GM10847 (cell line): ENCODE measurements around the gene CAMK1G.

Experiments used
- POLR2A ChIP-seq: IDR thresholded peaks from 2 replicates; pipeline ENCODE4 v1.6.1; 2011; ENCODE audit not compliant: insufficient read length; ENCODE audit errors: extremely low read depth

CAMK1G gene

DNA sequence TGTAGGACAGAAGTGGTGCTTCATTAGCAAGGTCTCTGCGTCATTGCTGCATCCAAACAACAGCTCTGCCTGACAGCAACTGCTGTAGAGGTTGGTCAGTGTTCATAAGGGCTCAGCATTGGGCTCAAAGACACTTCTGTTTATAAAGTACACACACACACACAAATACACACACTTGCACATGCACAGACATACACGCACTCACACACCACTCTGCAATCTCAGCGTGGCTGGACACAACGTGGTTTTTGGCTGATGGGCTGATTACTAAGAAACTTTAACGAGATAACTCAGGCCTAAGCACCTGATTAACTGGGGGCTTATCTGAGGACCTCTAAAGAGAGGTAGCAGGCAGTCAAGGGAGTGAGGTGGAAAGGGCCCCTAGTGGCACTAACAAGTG, 20.4 kb downstream of the CAMK1G start:
- no peak for TF ChIP-seq POLR2A

DNA sequence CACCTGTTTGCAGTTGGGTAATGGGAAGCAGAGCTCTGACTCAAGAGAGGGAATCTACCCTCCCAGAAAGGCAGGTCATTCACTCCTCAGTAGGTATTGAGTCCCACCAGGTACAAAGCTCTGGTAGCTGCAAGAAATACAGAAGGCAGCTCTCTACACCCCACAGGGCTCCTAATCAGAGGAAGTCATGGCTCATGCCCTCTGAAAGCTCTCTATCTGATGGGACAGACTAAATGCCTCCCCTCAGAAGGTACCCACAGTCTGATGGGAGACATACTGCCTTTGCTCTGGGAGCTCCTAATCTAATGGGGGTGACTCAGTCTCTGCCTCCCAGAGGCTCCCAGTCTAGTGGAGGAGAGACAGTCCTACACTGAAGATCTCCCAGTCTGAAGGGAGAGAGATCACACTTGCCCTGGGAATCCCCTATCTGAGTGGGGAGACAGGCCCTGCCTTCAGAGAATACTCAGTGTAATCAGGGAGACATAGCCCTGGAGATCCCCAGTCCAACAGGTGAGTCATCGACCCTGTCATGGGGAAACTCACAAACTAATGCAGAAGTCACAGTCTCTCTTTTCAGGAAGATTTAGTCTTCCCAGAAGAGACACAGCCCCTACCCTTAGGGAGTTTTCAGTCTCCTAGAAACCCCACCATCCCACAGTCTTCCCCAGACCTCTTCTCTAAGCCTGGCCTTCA, 23.7 kb downstream of the CAMK1G start:
- no peak for TF ChIP-seq POLR2A

DNA sequence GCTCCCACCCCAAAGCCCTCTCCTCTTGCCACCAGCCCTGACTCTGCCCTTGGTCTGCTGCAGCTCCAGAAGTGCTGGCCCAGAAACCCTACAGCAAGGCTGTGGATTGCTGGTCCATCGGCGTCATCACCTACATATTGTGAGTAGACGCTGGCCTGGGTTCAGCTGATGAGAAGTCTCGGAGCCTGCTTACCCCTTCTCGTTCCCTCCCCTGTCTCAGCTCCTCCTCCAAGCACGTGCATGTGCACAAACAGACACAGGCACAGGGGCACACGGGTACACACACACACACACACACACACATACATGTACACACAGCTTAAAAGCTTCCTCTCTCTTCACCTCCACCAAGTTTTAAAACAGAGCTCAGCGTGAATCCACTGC, 24.3 kb downstream of the CAMK1G start:
- TF ChIP-seq POLR2A = no peak

DNA sequence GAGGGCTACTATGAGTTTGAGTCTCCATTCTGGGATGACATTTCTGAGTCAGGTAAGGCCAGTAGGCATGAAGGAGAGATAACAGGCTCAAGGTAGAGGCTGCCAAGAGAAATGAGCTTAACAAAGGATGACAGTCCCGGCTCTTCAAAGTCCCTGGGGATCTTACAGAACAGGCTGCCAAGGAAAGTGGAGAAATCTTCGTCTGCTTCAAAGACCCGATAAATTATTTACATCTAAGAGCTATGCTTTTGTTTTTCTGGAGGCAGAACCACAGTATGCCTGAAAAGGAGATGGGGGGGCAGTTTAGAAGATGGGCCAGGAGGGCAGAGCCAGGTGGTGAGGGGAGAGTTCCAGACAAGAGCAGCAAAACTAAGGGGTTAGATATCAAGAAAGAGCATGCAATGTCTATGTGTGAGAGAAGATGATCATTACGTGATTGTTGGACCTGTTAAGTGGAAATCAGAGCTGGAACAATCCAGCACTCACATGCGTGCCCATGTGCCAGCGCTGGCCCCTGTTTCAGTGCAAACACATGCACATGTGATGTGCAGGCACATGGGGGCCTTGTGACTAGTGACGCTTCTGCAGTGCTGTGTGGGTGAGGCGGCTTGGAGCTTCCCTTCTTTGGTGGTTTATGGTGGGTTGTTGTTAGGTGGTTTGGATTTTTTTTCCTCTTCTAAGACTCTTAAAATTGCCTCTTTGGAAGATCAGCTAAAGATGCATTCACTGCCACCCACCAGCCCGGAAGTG, 25.7 kb downstream of the CAMK1G start:
- TF ChIP-seq POLR2A = no peak

DNA sequence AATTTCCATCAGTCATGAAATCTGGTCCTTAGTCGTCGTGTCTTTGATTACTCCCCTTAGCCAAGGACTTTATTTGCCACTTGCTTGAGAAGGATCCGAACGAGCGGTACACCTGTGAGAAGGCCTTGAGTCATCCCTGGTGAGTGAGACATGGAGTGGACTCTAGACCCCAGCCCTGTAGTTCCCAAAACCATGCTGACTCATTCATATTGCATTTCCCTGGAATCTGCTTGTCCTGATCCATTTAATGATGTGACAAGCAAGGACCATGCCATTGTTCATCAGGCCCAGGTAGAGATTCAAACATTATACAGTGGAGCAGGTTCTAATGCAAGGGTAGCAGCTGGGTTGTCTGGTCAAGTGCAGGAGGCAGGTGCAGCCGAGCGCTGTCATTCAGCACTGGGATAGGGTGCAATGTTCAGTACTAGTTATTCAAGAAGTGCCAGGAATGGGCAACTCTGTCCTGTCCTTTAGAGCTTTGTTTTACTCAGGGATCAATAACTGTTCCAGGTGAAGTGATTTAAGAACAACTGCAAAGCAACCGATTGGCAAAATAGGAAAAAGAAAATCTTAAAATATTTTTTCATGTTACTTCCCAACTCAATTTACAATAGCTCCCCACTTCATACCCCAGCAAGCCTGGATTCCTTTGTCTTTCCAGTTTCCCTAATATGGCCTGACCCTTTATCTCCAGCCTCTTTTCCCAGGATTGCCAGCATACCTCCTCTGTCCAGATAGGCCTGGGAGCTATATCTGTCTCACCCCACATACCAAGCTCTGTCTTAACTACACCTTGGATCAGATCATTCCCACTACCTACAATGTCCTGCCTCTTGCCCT, 26.5 kb downstream of the CAMK1G start:
- TF ChIP-seq POLR2A = no peak

DNA sequence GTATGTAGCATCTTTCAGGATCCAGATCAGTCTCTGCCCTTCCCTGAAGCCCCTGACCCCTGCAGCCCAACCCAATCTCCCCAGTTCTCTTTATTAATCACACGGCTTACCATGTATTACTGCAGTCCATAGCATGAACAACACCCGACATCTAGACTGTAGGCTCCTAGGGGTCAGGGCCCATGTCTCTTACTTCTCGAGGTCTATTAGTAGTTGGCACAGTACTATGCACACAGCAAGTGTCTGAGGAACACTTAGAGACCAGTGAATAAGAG, 27.1 kb downstream of the CAMK1G start:
- no peak for TF ChIP-seq POLR2A

DNA sequence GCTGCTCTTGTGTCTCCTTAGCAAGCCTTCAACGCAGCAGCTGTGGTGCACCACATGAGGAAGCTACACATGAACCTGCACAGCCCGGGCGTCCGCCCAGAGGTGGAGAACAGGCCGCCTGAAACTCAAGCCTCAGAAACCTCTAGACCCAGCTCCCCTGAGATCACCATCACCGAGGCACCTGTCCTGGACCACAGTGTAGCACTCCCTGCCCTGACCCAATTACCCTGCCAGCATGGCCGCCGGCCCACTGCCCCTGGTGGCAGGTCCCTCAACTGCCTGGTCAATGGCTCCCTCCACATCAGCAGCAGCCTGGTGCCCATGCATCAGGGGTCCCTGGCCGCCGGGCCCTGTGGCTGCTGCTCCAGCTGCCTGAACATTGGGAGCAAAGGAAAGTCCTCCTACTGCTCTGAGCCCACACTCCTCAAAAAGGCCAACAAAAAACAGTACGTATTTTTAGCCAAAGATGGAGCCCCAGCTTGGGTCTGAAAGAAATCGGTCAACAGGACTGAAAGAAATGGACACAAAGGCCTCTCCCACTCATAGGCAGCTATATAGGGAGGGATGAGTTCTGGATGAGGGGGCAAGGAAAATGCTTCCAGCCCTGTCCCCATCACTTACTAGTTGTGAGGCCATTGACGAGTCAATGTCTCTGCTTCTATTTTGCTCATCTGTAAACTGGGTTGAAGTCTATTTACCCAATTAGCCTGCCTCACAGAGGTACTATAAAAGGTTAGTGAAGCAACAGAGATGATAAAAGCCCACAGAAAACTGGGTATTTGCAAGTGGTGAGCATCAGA, 28.5 kb downstream of the CAMK1G start:
- no peak for TF ChIP-seq POLR2A

DNA sequence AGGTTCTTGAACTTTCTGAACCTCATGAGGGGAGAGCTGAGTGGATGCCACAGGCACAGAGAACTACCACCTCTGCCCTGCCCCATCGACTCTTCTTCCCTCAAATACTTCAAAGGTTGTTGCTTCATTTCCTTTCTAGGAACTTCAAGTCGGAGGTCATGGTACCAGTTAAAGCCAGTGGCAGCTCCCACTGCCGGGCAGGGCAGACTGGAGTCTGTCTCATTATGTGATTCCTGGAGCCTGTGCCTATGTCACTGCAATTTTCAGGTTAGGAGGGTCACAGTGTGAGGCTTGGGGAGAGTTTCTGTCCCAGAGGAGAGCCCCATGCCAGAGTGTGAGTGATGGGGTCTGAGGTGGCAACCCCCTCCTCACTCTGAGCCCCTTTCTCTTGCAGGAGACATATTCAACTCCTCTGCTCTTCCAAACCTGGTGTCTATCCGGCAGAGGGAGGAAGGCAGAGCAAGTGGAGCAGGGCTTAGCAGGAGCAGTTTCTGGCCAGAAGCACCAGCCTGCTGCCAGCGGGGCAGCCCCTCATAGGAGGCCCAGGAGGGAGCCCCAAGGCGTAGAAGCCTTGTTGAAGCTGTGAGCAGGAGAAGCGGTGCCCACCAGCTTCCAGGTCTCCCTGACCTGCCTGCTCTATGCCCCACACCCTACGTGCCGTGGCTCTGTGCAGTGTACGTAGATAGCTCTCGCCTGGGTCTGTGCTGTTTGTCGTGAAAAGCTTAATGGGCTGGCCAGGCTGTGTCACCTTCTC, 29.3 kb downstream of the CAMK1G start:
- no peak for TF ChIP-seq POLR2A

DNA sequence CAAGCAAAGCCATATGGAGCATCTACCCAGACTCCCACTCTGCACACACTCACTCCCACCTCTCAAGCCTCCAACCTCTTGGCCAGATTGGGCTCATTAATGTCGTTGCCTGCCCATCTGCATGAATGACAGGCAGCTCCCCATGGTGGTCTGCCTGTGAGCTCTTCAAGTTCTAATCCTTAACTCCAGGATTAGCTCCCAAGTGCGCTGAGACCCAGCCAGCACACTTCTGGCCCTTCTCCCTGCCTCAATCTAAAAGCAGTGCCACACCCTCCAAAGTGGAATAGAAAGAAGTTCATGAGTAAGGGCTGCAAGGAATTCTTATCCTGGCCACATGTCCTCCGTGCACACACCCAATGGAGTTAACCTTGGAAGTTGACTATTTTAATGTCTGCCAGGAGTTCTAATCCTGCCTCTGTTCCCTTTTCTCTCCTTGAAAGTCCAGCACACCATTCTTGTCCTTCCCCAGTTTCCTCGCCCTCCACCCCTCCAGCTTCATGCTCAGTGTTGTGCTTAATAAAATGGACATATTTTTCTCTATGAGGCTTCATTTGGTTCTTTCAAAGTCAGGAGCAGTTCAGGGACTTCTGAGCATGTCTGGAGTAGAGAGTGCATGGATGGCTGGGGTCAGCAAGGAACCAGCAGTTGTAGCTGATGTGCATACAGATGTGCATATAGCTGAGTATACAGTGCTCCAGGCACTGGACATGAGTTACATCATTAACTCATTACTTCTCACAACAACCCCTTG, 30.1 kb downstream of the CAMK1G start:
- no peak for TF ChIP-seq POLR2A

DNA sequence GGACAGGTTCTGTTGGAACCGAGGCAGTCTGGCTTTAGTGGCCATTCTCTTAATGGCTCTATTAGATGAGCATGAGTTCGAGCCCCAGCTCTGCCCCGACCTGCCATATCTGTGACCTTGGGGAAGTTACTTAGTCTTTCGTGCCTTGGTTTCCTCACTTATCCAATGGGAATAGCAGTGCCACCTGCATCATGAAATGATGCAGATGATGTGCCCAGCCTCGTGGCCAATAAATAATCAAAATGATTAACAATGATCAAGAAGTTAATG, 30.6 kb downstream of the CAMK1G start:
- no peak for TF ChIP-seq POLR2A

DNA sequence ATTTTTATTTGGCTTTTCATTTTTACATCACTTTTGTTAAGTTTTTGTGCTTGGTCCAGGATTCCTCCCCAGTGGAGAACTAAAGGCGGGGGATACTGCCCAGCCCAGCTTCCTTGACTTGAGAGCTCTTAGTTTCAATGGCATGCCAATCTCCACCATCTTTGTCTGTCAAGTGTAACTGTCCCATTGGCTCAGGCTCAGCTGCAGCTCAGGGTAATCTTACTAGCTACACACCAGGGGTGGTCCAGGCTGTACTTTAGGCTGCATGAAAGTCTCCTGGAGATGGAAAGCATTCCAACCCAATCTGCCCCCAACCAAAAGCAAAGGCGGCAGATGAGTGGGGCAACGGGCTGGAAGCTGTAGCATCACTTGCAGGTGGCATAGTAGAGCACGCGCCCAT, 31.4 kb downstream of the CAMK1G start:
- TF ChIP-seq POLR2A = no peak

DNA sequence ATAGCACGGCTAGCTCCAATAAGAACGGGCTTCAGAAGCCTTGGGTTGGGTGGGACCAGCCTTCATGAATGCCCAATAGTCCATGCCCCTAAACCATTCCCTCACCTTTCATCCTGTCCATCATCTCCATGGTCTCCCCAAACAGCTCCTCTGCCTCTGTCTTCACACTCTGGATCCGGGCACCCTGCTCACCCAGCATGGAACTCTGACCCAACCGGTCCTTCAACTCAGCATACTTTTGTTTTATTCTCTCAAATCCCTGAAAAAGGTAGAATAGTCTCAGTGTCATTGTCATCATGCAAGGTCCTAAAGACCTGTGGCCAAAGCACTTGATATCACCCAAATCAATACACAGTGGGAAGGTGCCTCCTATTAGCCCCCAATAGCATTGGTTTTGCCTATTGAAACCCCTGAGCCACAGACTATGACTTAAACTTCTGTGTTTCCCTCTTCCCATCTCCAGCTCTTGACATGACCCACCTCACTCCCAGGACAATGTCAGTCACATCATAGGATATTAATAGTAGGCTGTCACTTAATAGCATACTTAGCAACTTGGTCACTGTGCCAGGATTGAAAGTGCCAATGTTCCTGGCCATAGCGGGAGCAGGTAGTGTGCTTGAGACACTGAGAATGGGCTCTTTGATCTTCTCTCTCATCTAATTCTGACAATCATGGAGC, 33.0 kb downstream of the CAMK1G start:
- no peak for TF ChIP-seq POLR2A

DNA sequence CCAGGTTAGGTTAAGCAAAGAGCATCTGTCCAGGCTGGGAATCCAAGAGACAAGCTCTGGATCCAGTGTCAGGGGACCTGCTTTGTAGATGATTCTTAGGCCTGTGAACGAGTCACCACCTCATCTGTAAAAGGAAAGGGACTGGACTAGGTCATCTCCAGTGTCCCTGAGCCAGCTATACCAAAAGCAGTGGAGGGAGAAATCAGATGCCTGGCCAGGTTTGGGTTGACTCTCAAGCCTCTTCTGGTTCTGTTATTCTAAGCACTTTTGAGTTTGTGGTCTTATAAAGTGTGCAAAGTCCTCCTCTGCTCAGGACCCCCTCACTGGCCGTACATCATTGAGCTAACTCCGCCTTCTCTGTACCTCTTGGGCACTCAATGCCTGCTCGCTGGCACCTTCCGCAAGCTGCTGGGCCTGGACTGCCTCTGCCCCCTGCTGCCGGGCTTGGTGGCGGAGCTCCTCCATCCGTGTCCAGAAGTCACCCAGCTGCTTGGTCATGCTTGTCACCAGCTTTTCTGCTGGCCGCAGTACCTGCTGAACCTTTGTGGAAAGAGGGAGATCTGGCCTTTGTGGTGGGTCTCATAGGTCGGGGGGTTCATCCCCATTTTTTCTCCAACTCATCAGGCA, 33.6 kb downstream of the CAMK1G start:
- no peak for TF ChIP-seq POLR2A
